ENCODE measurements around the gene NCKAP5.
"Not testable (repeated sequence)": the region's sequence is repeated elsewhere in the genome, so short reads cannot be mapped to it uniquely, and the experiment has no call there.

NCKAP5 gene

DNA sequence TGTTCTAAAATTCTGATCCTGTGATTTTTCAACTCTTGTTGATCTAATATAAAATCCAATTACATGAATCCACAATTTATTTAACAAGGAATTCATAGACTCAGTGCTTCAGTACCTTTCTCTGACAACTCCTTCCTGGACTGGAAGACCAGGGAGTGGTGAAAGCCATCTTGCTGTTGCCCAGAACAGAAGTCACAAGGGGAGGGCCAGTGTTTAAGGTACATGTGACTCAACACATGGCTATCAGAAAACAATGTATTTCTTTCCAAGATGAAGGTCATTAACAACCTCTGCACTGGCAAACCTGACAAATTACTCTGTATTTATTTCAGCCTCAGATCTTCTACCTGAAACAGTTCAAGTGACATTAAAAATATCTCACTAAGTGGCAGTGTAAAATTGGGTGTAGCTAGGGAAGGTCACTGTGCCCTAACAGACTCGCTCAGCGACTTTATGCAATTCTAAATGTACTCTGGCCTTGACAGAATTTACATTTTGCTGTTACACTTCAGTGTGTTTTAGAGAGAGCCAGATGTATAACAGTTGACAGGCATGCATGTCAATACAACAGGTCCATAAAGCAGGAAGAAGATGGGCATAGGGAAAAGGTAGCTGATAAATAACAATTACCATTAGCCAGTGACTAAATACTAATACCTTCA lies 75.4 kb downstream of the NCKAP5 start:
- DNase-seq = no peak

DNA sequence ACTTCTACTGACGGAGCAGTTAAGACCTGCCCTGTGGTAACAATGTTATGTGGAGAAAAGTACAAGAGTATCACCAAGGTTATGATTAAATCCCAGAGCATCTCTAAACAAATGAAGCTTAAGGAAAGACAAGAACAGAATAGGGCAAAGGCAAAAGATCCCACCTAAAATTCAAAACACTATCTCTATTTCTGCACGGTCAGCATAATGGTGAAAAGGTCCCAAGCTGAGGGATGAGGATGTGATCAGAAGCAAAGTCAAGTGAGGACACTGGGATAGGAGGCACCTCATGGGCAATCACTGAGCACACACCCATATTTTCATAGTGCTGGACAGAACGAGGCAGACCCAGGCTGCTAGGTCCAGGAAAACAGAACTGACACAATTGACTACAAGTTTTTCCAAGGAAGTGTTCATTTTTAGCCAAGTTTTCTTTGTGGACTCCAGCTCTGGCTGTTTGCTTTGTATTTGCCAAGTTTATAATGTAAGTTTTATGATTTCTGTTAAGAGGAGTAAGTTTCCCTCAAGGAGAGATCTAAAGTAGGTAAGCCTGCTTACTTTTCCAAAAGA lies 77.8 kb downstream of the NCKAP5 start:
- no peak for DNase-seq

DNA sequence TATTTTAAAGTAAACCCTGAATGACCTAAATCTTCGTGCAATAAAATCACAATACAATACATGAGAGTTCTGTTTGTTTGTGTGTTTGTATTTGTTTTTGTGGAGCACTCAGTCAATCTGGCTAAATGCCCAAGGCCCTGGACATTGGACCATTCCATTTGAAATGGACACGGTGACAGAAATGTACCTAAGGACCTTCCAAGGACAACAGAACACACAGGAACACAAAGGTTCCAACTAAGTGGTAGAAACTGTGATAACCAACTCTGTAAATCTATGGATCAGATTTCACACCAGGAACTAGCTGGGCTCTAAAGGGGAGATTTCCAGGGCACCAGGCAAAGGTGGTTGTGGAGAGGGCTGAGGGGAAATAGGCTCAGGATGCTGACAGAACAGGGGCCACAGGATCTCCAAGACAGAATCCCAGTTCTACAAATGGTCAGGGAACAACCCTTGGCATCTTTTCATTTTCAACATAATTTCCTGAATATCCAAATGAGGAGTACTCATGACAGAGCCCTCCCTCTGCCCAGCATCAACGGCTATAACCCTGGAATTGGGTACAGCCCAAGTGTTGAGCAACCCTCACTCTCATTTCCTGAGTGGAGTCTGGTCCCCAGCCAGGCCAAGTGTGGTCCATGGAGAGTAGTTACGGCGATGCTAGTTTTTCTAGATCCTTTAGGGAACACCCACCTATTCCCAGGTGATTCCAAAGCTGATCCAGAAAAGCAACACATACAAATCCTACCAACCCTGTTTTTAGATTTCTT lies 78.4 kb downstream of the NCKAP5 start:
- no peak for DNase-seq

DNA sequence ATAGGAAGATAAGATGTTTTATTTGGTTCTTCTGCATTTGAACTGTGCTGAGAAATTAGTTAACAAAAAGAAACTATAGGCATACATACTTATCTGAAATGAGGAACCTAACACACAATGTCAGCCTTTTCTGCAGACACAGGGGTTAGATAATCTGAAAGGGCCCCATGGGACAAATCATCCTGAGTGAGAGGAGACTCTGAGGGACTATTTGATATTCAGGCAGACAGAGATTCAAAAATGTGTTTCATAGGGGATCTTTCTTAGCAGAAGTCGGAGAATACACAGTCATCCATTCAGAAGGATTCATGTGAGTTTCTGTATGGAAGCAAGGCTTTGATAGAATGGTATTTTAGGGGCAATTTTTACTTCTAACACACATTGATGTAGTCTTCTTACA lies 79.1 kb downstream of the NCKAP5 start:
- no peak for DNase-seq

DNA sequence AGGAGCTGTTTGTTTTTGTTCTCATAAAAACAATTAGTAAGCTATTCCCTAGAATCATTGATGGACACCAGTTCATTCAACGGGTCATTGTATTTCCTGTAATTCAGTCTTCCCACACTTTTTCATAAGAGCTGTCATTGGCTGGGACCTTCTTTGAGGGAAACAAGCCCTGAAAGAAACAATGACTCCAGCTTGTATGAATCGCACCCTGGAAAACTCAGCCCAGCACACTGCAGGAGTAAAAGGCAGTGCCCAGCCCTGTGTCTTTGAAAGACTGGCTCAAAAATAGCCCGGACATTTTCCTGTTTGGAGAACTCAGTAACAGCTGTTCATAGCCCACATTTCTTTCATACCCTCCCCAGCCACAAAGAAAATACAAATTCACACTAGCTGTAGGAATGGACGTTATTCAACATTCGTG lies 81.5 kb downstream of the NCKAP5 start:
- no peak for DNase-seq

DNA sequence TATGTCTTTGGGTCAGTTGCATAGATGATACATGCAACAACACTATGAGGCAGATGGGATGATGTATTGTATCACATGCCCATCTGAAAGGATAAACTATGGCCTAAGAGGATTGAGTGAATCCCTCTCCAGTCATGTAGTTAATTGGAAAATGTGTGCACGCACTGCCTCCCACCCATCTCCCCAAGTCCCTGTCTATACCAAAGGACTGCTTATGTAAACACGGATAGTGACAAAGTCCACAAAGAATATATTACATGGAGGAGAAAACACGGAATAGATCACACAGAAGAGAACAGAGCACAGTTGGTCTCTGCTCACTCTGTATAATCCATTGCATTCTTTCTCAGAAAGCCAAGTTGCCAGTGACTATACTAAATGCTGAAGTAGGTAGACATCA lies 82.4 kb downstream of the NCKAP5 start:
- DNase-seq = no peak

DNA sequence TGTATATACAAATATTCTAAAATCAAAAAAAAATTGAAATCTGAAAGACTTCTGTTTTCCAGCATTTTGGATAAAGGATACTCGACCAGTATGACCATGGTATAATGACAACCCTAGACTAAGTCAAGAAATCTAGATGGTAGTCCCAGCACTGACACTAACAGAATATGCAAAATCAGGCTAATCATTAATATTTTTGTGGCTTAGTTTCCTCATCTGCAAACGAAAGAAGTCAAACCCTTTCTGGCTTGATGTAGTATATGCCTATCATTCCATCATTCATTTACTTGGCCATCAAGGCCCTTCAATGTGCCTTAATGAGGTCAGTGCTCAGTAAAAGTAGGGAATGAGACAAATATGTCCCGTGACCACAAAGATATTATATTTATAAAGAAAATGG lies 83.5 kb downstream of the NCKAP5 start:
- DNase-seq = no peak

DNA sequence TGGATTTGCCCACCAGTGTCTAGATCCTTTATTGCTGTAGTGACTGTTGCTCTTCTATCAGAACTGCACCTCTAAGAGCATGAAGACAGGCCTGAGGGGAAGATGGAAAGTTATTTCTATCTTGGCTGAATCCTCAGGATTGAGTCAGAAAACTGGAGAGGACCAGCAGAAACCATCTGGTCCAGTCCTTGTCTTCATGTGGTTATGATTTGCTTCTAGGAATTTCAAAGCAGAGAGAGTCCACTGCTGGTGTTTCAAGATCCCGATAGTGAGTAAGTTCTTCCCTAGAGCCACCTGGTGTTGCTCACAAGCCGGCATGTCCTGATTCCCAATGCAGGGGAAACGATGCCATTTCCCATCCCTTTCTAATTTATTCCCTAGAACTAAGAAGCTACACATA lies 84.2 kb downstream of the NCKAP5 start:
- no peak for DNase-seq

DNA sequence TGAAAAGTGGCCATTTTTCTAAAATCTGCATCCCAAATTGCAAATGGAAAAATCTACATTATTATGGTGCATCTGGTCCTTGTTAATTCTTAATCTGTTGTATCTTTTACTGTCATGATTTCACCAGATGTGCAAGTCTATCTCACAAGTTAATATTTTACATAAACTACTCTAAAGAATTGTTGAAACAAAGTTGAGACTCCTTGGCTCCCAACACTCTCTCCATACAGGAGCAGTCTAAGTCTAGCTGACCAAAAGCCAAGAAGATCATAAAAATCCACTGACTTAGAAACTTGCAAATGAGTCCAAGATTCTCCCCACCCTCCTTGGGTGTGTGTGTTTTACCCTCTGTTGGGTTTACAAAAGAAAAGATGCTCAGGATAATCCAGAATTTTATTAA lies 85.1 kb downstream of the NCKAP5 start:
- no peak for DNase-seq

DNA sequence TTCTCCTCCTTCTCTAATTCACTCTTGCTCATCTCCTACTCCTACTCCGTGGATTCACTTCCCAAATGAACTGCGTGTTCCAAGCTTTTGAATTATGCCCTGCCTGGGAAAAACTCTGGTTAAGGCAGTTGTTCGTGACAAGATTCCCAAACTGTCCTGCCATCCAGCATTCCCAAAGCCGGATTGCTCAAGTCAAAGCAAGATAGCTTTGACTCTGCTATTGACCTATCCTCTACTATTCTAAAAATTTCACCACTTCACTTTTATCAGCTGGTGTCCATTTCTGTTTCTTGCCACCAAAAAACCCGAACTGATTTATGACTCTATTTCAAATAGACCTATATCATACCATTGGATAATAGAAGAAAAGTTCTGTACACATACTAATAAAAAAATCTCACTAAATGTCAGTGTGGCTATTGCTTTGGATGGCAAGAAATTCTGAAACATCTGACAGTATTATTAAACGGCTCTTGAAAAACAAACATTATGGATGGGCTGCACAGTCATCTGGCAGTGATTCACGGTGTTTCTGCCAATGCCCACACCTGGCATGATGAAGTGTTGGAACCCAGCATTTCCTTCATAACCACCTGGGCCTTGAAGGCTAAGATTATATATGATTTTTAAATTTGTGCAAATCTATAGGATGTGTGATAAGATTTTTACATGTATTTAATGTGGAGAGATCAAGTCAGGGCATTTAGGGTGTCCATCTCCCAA lies 87.4 kb downstream of the NCKAP5 start:
- DNase-seq = no peak

DNA sequence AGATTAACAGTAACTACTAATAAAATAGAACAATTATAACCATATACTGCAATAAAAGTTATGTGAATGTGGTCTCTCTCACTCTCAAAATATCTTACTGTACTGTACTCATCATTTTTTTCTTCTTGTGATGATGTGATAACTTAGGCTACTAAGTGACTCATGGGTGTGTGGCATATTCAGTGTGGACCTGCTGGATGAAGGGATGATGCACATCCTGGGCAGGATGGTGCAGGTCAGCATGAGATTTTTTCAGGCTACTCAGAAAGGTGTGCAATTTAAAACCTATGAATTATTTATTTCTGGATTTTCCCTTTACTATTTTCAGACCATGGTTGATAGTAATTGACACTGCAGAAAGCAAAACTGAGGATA lies 90.7 kb downstream of the NCKAP5 start:
- no peak for DNase-seq

DNA sequence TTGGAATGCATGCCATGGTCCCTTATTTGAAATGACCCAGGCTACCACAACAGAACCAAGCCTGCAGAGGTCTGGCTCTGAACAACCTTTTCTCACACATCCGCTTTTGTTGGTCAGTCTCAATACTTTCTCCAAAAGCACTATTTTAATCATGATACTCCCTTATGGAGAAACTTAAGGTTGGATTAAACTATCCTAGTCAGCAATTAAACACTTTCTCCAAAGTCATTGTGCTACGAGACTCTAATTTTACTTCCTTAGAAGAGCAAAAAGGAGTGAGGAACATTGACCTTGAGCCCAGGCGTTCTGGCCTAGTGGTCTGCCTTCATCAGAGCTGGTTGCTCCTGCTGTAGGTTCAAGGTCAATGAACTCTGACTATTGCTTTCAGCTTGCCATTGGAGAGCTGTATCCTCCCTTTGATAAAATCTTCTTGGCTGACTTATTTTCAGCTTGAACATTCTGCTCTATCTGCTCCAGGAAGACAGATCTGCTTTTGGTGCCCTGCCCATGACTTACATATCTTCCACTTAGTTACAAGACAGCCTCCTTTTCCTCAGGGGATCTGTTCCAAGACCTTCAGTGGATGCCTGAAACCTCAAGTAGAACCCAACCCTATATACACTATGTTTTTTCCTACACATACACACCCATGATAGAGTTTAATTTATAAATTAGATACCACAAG lies 91.2 kb downstream of the NCKAP5 start:
- no peak for DNase-seq

DNA sequence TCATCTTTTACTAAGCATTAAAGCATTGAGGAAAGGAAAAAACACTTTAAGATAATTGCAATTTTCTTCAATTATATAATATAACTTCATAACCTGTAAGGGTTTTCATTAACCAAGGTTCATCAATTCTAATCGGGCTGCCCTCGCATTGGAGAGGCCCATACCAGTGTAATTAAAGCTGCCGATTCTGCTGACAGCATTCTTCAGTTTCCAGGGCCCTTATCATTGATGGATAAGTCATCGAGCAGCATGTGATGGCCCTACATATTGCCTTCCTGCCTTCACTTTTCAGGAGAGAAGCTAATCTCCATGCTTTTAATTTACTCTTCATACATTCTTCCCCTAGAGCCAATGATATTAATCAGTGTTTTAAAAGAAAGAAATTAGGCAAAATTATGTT lies 92.0 kb downstream of the NCKAP5 start:
- DNase-seq = no peak

DNA sequence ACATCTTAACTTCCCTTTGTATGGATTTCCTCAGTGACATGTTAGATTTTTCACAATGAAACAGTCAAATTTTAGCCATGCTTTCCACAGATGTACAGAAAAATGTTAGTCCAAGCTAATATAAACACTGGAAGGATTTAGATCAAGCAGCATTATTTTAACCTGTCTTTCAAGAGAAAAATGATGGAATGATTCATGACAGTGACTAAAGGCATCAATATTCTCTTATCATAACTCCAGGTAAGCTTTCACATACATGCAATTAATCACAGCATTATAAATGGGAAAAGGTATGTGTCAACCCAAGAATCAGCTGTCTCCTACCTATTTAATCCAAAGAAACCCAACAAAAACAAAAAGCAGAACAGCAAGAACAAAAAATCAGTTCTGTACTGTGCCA lies 92.7 kb downstream of the NCKAP5 start:
- DNase-seq = no peak

DNA sequence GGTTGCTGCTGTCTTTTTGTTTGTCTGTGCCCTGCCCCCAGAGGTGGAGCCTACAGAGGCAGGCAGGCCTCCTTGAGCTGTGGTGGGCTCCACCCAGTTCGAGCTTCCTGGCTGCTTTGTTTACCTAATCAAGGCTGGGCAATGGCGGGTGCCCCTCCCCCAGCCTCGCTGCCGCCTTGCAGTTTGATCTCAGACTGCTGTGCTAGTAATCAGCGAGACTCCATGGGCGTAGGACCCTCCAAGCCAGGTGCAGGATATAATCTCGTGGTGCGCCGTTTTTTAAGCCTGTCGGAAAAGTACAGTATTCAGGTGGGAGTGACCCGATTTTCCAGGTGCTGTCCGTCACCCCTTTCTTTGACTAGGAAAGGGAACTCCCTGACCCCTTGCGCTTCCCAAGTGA lies 97.8 kb downstream of the NCKAP5 start:
- not testable (repeated sequence) for DNase-seq

DNA sequence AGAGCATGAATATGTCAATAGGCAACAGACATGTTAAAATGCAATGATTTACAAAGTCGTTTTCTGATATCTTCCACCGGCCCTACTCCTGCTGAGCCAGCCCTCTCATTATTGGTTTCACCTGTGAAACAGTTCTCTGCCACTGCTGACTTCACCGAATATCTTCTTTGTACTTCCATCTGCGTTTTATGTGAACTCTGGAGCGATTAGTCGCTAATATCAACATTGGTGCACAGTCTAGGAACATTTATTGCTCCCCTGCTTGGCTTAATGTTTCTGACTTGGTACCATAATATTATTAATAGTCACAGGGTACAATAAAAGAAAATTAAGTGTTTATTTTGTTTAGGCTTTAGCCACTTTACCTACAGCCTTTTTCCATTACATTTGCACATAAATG lies 105.5 kb downstream of the NCKAP5 start:
- no peak for DNase-seq

DNA sequence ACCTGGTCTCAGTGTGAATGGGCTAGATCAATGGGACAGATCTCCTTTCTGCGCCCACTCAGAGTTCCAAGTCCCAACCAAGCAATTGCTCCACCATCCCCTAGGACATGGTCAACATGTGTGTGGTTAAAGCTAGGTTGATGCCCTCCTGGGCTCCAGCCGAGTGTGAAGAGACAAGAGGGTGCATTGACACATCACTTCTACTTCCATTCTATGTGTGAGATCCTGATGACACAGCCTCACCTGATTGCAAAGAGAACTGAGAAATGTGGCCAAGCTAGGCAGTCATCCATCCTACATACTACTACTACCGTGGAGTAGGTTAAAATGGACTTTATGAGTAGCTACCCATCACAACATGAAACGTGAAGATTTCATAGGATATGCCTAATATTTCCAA lies 106.8 kb downstream of the NCKAP5 start:
- no peak for DNase-seq

DNA sequence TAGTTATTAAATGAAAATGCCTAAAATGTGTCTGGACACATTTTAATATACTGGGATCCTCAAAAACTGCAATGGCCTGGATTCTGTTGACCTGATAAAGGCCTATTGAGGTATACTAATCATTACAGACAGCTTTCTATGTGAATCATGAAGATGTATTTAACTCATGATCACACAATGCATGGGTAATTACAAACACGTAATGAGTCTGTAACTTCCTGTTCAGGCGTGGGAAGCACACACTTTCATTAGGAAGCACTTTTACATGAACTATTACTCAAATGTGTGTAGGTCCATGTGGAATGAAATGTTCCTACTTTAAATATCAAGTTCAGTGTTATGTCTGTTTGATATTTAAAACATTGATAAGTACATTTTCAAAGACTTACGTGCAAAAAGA lies 108.7 kb downstream of the NCKAP5 start:
- no peak for DNase-seq

DNA sequence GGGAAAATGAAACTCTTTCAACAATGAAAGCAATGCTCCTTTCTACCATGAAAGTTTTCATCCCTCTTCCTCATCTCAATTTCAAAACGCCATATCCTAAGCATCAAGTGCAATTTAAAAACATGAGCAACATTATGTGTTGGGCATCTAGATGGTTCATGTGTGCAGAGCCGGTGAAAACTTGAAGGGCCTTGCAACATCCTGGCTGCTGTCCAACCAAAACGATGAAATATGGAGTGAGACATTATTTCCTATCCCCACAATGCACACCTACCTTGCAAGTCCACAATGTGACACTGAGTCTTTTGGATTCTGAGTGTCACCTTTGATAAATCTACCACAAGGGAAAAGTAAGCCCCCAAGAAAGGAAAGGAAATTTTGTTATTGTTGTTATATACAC lies 110.0 kb downstream of the NCKAP5 start:
- no peak for DNase-seq

DNA sequence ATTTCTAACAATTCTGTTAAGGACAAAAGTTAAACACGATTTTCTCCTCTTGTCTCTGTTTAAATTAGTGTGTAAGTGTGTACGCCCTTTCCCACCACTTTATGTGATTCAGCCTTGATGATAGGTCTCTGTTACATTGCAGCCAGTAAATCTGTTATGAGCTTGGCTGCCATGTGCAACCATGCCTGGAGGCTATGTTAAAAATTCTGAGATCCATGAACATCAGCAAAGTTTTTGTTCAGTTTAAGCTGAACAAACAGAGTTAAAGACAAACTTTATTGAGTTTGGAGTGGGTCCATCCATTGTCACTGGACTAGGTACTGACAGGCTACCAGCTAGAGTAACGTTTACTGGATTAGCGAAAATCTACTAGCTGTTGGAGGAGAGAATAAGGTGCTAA lies 110.4 kb downstream of the NCKAP5 start:
- no peak for DNase-seq

DNA sequence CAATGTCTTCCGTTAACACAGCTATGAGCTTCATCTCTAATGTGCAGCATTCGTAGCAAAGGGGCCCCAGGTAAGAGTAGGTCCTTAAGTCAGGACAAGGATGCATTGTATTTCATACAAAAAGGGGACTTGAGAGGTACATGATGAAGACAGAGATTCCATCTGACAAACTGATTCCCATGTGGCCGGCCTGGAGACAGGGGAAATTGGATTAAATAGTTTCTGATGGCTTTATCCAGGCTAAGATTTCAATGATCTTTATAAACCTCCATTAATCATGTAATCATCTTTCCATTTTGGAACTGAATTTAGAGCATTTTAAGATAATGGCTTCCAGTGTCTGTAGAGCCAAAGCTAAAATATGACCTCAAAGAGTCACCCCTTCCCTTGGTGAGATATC lies 111.3 kb downstream of the NCKAP5 start:
- DNase-seq = no peak

DNA sequence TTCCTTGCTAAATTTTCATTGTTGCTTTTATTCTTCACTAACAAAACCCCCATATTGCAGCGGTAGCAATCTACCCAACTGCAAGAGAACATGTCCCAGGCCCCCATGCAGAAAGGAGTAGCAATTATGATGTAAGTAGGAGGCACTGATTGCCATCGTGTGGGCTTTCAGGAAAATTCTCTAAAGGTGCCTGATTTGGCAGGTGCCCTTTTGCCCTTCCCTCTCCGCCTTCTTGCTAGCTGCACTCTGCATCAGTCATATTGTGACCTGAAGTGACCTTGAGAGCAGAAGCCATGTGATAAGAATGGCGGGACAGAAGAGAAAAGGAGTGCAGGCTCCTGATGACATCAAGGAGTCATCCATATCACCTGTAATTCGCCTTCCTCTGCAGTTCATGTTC lies 112.1 kb downstream of the NCKAP5 start:
- no peak for DNase-seq

DNA sequence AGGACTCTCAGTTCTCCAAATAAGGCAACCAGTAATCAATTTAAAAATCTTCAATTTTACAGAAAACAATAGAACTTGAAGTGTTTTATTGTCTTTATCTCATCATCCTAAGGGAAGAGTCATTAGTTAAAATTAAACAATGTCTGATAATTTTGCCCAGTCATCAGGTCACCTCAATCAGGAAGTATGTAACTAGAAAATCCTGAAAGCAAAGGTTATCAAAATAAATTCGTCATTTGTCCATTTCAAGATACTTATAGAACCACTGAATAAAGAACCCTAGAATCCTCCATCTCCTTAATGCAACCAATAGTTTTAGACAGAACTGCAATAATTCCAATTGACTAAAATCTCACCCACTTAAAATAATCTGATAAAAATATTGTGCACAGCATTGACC lies 115.2 kb downstream of the NCKAP5 start:
- no peak for DNase-seq

All from NCI-H1048 (cell line).